GM10266 (cell line): ENCODE data around the gene FAM118A.
"Not testable (repeated sequence)": the region's sequence is repeated elsewhere in the genome, so short reads cannot be mapped to it uniquely, and the experiment has no call there.

ENCODE experiments used
- DNase-seq: peaks from one replicate; pipeline ENCODE4 v3.0.0; 2012; ENCODE audit errors: extremely low spot score
- CTCF ChIP-seq: IDR thresholded peaks from 2 replicates; pipeline ENCODE4 v1.5.1; 2012; ENCODE audit warnings: mild to moderate bottlenecking, low read depth; ENCODE audit not compliant: control insufficient read depth, insufficient read depth; ENCODE audit errors: missing control alignments

Gene FAM118A

DNA sequence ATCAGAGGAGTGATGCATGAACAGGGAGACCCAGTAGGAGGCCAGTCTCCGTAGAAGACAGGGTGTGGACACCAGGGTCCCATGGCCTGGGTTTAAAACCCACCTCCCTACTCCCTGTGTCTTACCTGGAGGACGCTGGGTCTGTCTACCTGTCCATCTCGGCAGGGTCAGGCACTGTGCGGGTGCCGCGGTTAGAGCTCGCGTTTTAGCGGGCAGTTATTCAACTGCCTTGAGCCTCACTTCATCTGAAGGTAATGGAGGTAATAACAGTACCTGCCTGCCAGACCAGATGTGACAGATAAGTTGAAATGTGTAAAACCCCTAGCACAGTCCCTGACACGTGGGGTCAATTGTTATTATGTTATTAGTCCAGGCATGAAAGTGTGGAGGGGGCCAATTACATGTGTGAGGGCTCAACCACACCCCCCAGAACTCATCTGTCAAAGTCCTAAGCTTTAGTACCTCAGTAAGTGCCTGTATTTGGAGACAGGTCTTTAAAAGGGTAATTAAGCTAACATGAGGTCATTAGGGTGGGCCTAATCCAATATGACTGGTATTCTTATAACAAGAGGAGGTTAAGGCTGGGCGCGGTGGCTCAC, 33.1 kb upstream of the FAM118A start:
- DNase-seq = no peak
- no peak for TF ChIP-seq CTCF

DNA sequence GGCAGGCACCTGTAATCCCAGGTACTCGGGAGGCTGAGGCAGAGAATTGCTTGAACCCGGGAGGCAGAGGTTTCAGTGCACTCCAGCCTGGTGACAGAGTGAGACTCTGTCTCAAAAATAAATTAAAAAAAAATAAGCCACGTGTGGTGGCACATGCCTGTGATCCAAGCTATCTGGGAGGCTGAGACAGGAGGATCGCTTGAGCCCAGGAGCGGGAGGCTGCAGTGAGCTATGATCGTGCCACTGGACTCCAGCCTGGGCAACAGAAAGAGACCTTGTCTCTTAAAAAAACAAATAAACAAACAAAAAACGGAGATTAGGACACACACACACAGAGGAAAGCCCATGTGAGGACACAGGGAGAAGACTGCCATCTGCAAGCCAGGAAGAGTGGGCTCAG, 32.0 kb upstream of the FAM118A start:
- not testable (repeated sequence) for DNase-seq

- DNase-seq = no peak
- TF ChIP-seq CTCF = no peak
These were observed 31.6 kb upstream of the FAM118A start for GRCh38 chr22:45278125-45278524.

GRCh38 chr22:45280587-45280980, 29.1 kb upstream of the FAM118A start:
- DNase-seq = no peak
- no peak for TF ChIP-seq CTCF

DNA sequence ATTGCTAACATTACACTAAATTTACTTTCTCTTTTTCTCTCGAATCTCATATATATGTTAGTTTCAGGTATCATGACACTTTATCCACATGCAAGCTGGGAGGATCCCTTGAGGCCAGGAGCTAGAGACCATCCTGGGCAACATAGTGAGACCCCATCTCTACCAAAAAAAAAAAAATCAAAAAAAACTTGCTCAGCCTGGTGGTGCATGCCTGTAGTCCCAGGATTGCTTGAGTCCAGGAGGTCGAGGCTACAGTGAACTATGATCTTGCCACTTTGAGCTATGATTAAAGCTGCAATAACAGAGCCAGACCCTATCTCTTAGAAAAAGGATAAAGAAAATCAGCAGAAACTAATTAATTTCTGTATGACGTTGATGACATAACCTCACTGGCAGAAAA, 28.7 kb upstream of the FAM118A start:
- DNase-seq = no peak
- no peak for TF ChIP-seq CTCF

GRCh38 chr22:45284705-45285262, 24.9 kb upstream of the FAM118A start, which contains the start of gene UPK3A:
UPK3A (plus strand) TSS chr22:45284949; CDS start chr22:45285014, 65 bp downstream.
- no peak for TF ChIP-seq CTCF
- DNase-seq = no peak

GRCh38 chr22:45285263-45286058, 24.3 kb upstream of the FAM118A start:
- no peak for DNase-seq

More at GRCh38 chr22:45285263-45286058, 24.3 kb upstream of the FAM118A start:
- TF ChIP-seq CTCF = no peak
